ENCODE data around the gene GGT6.
A peak's percentile ranks its signal among the peaks of the same experiment; 100 is the strongest.

Gene GGT6

GRCh38 chr17:4576161-4576558 lies 15.8 kb upstream of the GGT6 start:
- DNase-seq (ENCODE audit: low spot score): no peak

GRCh38 chr17:4574448-4575045 lies 14.2 kb upstream of the GGT6 start:
- no peak for DNase-seq (ENCODE audit: low spot score)

- DNase-seq (ENCODE audit: low spot score): no peak
These were observed 13.3 kb upstream of the GGT6 start for GRCh38 chr17:4573669-4574068.

GRCh38 chr17:4573115-4573514 lies 12.7 kb upstream of the GGT6 start:
- DNase-seq (ENCODE audit: low spot score): no peak

- DNase-seq (ENCODE audit: low spot score): no peak
These were observed 11.8 kb upstream of the GGT6 start for GRCh38 chr17:4572131-4572530.

- DNase-seq (ENCODE audit: low spot score): no peak
These were observed 9.2 kb upstream of the GGT6 start for GRCh38 chr17:4569591-4569990.

- DNase-seq (ENCODE audit: low spot score): peak; percentile 78
These were observed 6.4 kb upstream of the GGT6 start for GRCh38 chr17:4566785-4567184.

GRCh38 chr17:4565209-4566141 lies 5.1 kb upstream of the GGT6 start:
- peak; percentile 91 for DNase-seq (ENCODE audit: low spot score)

- DNase-seq (ENCODE audit: low spot score): no peak
These were observed 1.9 kb upstream of the GGT6 start for GRCh38 chr17:4562015-4562969.

- no peak for DNase-seq (ENCODE audit: low spot score)
These were observed 470 bp upstream of the GGT6 start for GRCh38 chr17:4560837-4561256.

- DNase-seq (ENCODE audit: low spot score): no peak
These were observed 411 bp downstream of the GGT6 start for GRCh38 chr17:4559966-4560365.

- no peak for DNase-seq (ENCODE audit: low spot score)
These were observed 1.1 kb downstream of the GGT6 start for GRCh38 chr17:4559139-4559791.

GRCh38 chr17:4558347-4558971 lies 1.9 kb downstream of the GGT6 start:
- no peak for DNase-seq (ENCODE audit: low spot score)

- DNase-seq (ENCODE audit: low spot score): no peak
These were observed 2.6 kb downstream of the GGT6 start for GRCh38 chr17:4557626-4558346.

GRCh38 chr17:4556996-4557395 lies 3.4 kb downstream of the GGT6 start:
- no peak for DNase-seq (ENCODE audit: low spot score)

- DNase-seq (ENCODE audit: low spot score): no peak
These were observed 4.3 kb downstream of the GGT6 start for GRCh38 chr17:4555873-4556759.

GRCh38 chr17:4554997-4555799 lies 5.2 kb downstream of the GGT6 start, which contains the start of gene MYBBP1A:
Gene MYBBP1A (minus strand): TSS chr17:4555384. CDS start chr17:4555324, 60 bp downstream.
- DNase-seq (ENCODE audit: low spot score): peak; percentile 94

- no peak for DNase-seq (ENCODE audit: low spot score)
These were observed 5.9 kb downstream of the GGT6 start for GRCh38 chr17:4554441-4554996.
